ENCODE results near the gene ZNF710. TPM values are rescaled to one million over a fixed set of nuclear protein-coding genes. Genes with fewer than 3 reads are reported as not detected.

The ZNF710 gene
- total RNA-seq, 2 donors from 2014 or later, result 13.2 to 28.1 TPM

- Mint-ChIP-seq H3K27ac (no peak overlapping the region), H3K9me3 (peaks cover 4 to 5% of the 10 kb centered on the region in 2 donors), H3K36me3 (peaks cover 4 to 16% of the 10 kb centered on the region in 2 donors)
- ATAC-seq (no peak), DNase-seq (ENCODE audit: low spot score in 2 of 2) (no peak)
Measured at GRCh38 chr15:89982315-89983055, 18.6 kb upstream of the ZNF710 start.

- Mint-ChIP-seq H3K36me3 (peaks cover 4 to 16% of the 10 kb centered on the region in 2 donors), H3K27ac (peak overlapping the region in 1 of 2 donors; percentile 2), H3K9me3 (peaks cover 4 to 5% of the 10 kb centered on the region in 2 donors)
- DNase-seq (ENCODE audit: low spot score in 2 of 2), result no peak
- ATAC-seq, result no peak
Measured at GRCh38 chr15:89984001-89984400, 17.1 kb upstream of the ZNF710 start.

- peak overlapping the region in 1 of 2 donors; percentile 2 for H3K27ac Mint-ChIP-seq
- DNase-seq (ENCODE audit: low spot score in 2 of 2) (no peak), ATAC-seq (no peak)
- peaks cover 4 to 16% of the 10 kb centered on the region in 2 donors for H3K36me3 Mint-ChIP-seq
- peaks cover 4 to 5% of the 10 kb centered on the region in 2 donors for H3K9me3 Mint-ChIP-seq
Measured at GRCh38 chr15:89984421-89985010, 16.6 kb upstream of the ZNF710 start.

GRCh38 chr15:89985111-89985510 lies 16.0 kb upstream of the ZNF710 start:
- DNase-seq (ENCODE audit: low spot score in 2 of 2) (no peak), ATAC-seq (no peak)
- Mint-ChIP-seq H3K36me3 (peaks cover 4 to 16% of the 10 kb centered on the region in 2 donors), H3K27ac (no peak overlapping the region), H3K9me3 (peaks cover 4 to 5% of the 10 kb centered on the region in 2 donors)

GRCh38 chr15:89991312-89991711 lies 9.8 kb upstream of the ZNF710 start:
- H3K9me3 Mint-ChIP-seq, result no peaks in the 10 kb centered on the region
- H3K27ac Mint-ChIP-seq, result no peak overlapping the region
- no peaks in the 10 kb centered on the region for H3K36me3 Mint-ChIP-seq
- ATAC-seq, result no peak
- DNase-seq (ENCODE audit: low spot score in 2 of 2), result no peak

- H3K36me3 Mint-ChIP-seq, result no peaks in the 10 kb centered on the region
- DNase-seq (ENCODE audit: low spot score in 2 of 2), result no peak
- no peak overlapping the region for H3K27ac Mint-ChIP-seq
- H3K9me3 Mint-ChIP-seq, result no peaks in the 10 kb centered on the region
- no peak for ATAC-seq
Measured at GRCh38 chr15:89993349-89993748, 7.8 kb upstream of the ZNF710 start.

GRCh38 chr15:89997079-89997478 lies 4.0 kb upstream of the ZNF710 start:
- Mint-ChIP-seq H3K9me3 (no peaks in the 10 kb centered on the region), H3K36me3 (peaks cover 0 to 6% of the 10 kb centered on the region in 2 donors), H3K27ac (no peak overlapping the region)
- no peak for DNase-seq (ENCODE audit: low spot score in 2 of 2)
- no peak for ATAC-seq

- H3K9me3 Mint-ChIP-seq, result no peaks in the 10 kb centered on the region
- no peak overlapping the region for H3K27ac Mint-ChIP-seq
- no peak for DNase-seq (ENCODE audit: low spot score in 2 of 2)
- no peak for ATAC-seq
- peaks cover 0 to 6% of the 10 kb centered on the region in 2 donors for H3K36me3 Mint-ChIP-seq
Measured at GRCh38 chr15:89998141-89998661, 2.9 kb upstream of the ZNF710 start.

- ATAC-seq, result no peak
- DNase-seq (ENCODE audit: low spot score in 2 of 2), result no peak
- Mint-ChIP-seq H3K36me3 (peaks cover 0 to 6% of the 10 kb centered on the region in 2 donors), H3K9me3 (no peaks in the 10 kb centered on the region), H3K27ac (peak overlapping the region in 1 of 2 donors; percentile 18)
Measured at GRCh38 chr15:89998923-89999675, 2.0 kb upstream of the ZNF710 start.

GRCh38 chr15:89999676-90000185 lies 1.4 kb upstream of the ZNF710 start:
- ATAC-seq (no peak), DNase-seq (ENCODE audit: low spot score in 2 of 2) (no peak)
- Mint-ChIP-seq H3K27ac (no peak overlapping the region), H3K36me3 (peaks cover 0 to 8% of the 10 kb centered on the region in 2 donors), H3K9me3 (no peaks in the 10 kb centered on the region)

GRCh38 chr15:90000186-90001001 lies 730 bp upstream of the ZNF710 start:
- Mint-ChIP-seq H3K9me3 (no peaks in the 10 kb centered on the region), H3K36me3 (peaks cover 0 to 12% of the 10 kb centered on the region in 2 donors), H3K27ac (peak overlapping the region; percentile 94 to 98)
- no peak for DNase-seq (ENCODE audit: low spot score in 2 of 2)
- ATAC-seq, result no peak

- Mint-ChIP-seq H3K9me3 (no peaks in the 10 kb centered on the region), H3K27ac (peak overlapping the region; percentile 94 to 97), H3K36me3 (peaks cover 0 to 12% of the 10 kb centered on the region in 2 donors)
- peak; percentile 47 to 82 for DNase-seq (ENCODE audit: low spot score in 2 of 2)
- peak; percentile 44 to 49 for ATAC-seq
Measured at GRCh38 chr15:90001683-90002427, 731 bp downstream of the ZNF710 start.

GRCh38 chr15:90002428-90002844 lies 1.3 kb downstream of the ZNF710 start:
- ATAC-seq, result peak; percentile 22 to 58
- Mint-ChIP-seq H3K36me3 (peaks cover 0 to 12% of the 10 kb centered on the region in 2 donors), H3K9me3 (no peaks in the 10 kb centered on the region), H3K27ac (peak overlapping the region; percentile 37 to 94)
- DNase-seq (ENCODE audit: low spot score in 2 of 2), result peak; percentile 27 to 75

GRCh38 chr15:90003736-90004135 lies 2.6 kb downstream of the ZNF710 start:
- no peak for ATAC-seq
- Mint-ChIP-seq H3K27ac (peak overlapping the region in 1 of 2 donors; percentile 72), H3K9me3 (no peaks in the 10 kb centered on the region), H3K36me3 (peaks cover 0 to 12% of the 10 kb centered on the region in 2 donors)
- DNase-seq (ENCODE audit: low spot score in 2 of 2), result no peak

- H3K36me3 Mint-ChIP-seq, result peaks cover 3 to 12% of the 10 kb centered on the region in 2 donors
- H3K27ac Mint-ChIP-seq, result peak overlapping the region; percentile 26 to 72
- DNase-seq (ENCODE audit: low spot score in 2 of 2), result no peak
- ATAC-seq, result no peak
- H3K9me3 Mint-ChIP-seq, result no peaks in the 10 kb centered on the region
Measured at GRCh38 chr15:90004252-90004651, 3.1 kb downstream of the ZNF710 start.

Data from activated naive CD4-positive, alpha-beta T cell treated with anti-CD3 and anti-CD28 coated beads, Interleukin-2, amount 50 U/mL, for 72 hours (primary cell).